Measurements from ENCODE around the gene RPL29.
A peak's percentile ranks its signal among the peaks of the same experiment; 100 is the strongest.

The RPL29 gene

DNA sequence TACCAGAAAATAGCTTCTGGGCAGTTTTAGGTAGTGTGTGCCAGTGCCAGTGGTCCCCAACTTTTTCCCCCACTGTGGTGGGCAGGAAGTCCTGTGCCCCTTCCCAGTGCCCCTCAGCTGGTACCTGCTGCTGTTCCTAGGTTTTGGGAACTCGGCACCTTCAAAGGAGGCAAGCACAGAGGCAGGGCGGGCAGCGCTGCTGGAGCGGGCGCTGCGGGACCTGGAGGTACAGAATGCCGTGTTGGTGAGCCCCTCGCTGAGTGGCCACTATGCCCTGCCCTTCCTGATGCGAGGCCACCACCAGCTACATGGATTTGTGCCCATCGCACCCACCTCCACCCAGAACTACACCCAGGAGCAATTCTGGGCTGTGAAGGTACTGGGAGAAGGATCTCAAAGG lies 15.4 kb downstream of the RPL29 start:
- ChIA-PET POLR2A (no interaction called here), CTCF (interaction anchor here (1.4 to 3.7 kb wide), 2 partner anchors 12 to 38 kb away, joined by 3 to 20 read pairs; partner anchors contain the start of genes PARP3 and RRP9)
- no peak overlapping the region for H3K4me3 ChIP-seq (ENCODE audit: low read depth, low read length)
- DNase-seq (ENCODE audit: low read depth, low spot score) = no peak
- no peak for TF ChIP-seq CTCF (IDR thresholded peaks at IDR 0.05; ENCODE audit: insufficient read depth, low read length, missing control alignments)

DNA sequence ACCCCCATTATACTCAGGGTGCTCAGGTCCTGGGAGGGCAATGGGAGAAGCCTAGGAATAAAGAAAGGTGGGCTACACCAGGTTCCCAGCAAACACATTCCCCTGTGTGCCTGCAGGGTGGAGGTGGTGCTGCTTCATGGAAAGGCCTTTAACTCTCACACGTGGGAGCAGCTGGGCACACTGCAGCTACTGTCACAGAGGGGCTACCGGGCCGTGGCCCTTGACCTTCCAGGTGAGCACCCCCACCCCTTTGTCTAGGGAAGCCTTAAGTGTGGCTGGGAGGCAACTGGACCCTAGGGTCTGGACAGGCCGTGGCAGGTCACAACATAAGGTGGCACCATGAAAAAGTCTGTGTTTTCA lies 17.6 kb downstream of the RPL29 start:
- TF ChIP-seq CTCF (IDR thresholded peaks at IDR 0.05; ENCODE audit: insufficient read depth, low read length, missing control alignments) = no peak
- ChIA-PET POLR2A (no interaction called here), CTCF (interaction anchor here (3.7 kb wide), 1 partner anchor 36 kb away, joined by 20 read pairs; the partner anchor contains the start of genes PARP3 and RRP9)
- no peak for DNase-seq (ENCODE audit: low read depth, low spot score)
- no peak overlapping the region for H3K4me3 ChIP-seq (ENCODE audit: low read depth, low read length)

- ChIA-PET CTCF (interaction anchor here (3.7 kb wide), 1 partner anchor 36 kb away, joined by 20 read pairs; the partner anchor contains the start of genes PARP3 and RRP9), POLR2A (no interaction called here)
- H3K4me3 ChIP-seq (ENCODE audit: low read depth, low read length) = no peak overlapping the region
- no peak for DNase-seq (ENCODE audit: low read depth, low spot score)
- TF ChIP-seq CTCF (IDR thresholded peaks at IDR 0.05; ENCODE audit: insufficient read depth, low read length, missing control alignments) = no peak
These were observed 18.1 kb downstream of the RPL29 start for GRCh38 chr3:51977446-51978142.

GRCh38 chr3:51975852-51976549 lies 19.7 kb downstream of the RPL29 start:
- H3K4me3 ChIP-seq (ENCODE audit: low read depth, low read length) = peak overlapping the region; percentile 89
- no peak for DNase-seq (ENCODE audit: low read depth, low spot score)
- TF ChIP-seq CTCF (IDR thresholded peaks at IDR 0.05; ENCODE audit: insufficient read depth, low read length, missing control alignments) = peak; percentile 4
- POLR2A ChIA-PET = no interaction called here
- CTCF ChIA-PET = interaction anchor here (3.3 to 5.4 kb wide), 4 partner anchors 14 to 34 kb away, joined by 23 to 74 read pairs (median 50); partner anchors contain the start of genes GPR62, PARP3 and RRP9

- H3K4me3 ChIP-seq (ENCODE audit: low read depth, low read length) = peak within 1 kb of the TSS; percentile 89
- no peak for TF ChIP-seq CTCF (IDR thresholded peaks at IDR 0.05; ENCODE audit: insufficient read depth, low read length, missing control alignments)
- ChIA-PET POLR2A (interaction anchor here (0.6 to 1.9 kb wide), 5 partner anchors 17 to 173 kb away, joined by 3 to 8 read pairs (median 3); partner anchors contain the start of gene PARP3), CTCF (interaction anchor here (0.6 to 5.6 kb wide), 13 partner anchors 8 to 161 kb away, joined by 3 to 80 read pairs (median 7); partner anchors contain the start of genes ACY1, GPR62, PARP3 and RPL29)
- no peak for DNase-seq (ENCODE audit: low read depth, low spot score)
These were observed 20.5 kb downstream of the RPL29 start, which contains the start of gene ABHD14A for GRCh38 chr3:51974963-51975851. Gene ABHD14A, plus strand, starts transcription at chr3:51975064. Its CDS starts 72 bp downstream, at chr3:51975136.
